DMS153 treated with DMSO at 0.1 percent for 48 hours (cell line): Measurements from ENCODE around the gene LTF.
"Not testable (repeated sequence)": the region's sequence is repeated elsewhere in the genome, so short reads cannot be mapped to it uniquely, and the experiment has no call there.

Source experiments
- DNase-seq: peaks from one replicate; lab custom pipeline; 2025; ENCODE audit not compliant: unreplicated experiment; lab: John Stamatoyannopoulos, UW

The LTF gene

GRCh38 chr3:46398186-46398955, 66.3 kb downstream of the LTF start:
- no peak for DNase-seq

GRCh38 chr3:46397111-46397510, 67.6 kb downstream of the LTF start:
- DNase-seq: no peak

- DNase-seq: no peak
Observed at GRCh38 chr3:46395766-46396530, 68.8 kb downstream of the LTF start.

- no peak for DNase-seq
Observed at GRCh38 chr3:46395210-46395661, 69.5 kb downstream of the LTF start.

- DNase-seq: no peak
Observed at GRCh38 chr3:46393554-46394434, 70.9 kb downstream of the LTF start.

- no peak for DNase-seq
Observed at GRCh38 chr3:46393011-46393410, 71.7 kb downstream of the LTF start.

- DNase-seq: not testable (repeated sequence)
Observed at GRCh38 chr3:46391526-46391925, 73.2 kb downstream of the LTF start.

- DNase-seq: no peak
Observed at GRCh38 chr3:46389306-46389705, 75.4 kb downstream of the LTF start.

- not testable (repeated sequence) for DNase-seq
Observed at GRCh38 chr3:46388847-46389246, 75.9 kb downstream of the LTF start.

GRCh38 chr3:46386205-46386604, 78.5 kb downstream of the LTF start:
- DNase-seq: no peak
